SK-MEL-5 (cell line): ENCODE results near the gene SCYGR5. TPM values are rescaled to one million over a fixed set of nuclear protein-coding genes. Genes with fewer than 3 reads are reported as not detected.

Source experiments
- total RNA-seq: library from RNA; depleted of rRNA; stranded (reverse); fragments of >200 nt; shearing (Covaris generic); gene quantifications from 2 replicates; pipeline ENCODE4 v1.2.3, GENCODE V29; 2014; rRNA removed

SCYGR5 gene
- total RNA-seq, 1 experiment from 2014 or later = not detected

Other genes with a start within 250 kb of the SCYGR5 start
- gene AGFG1, start 194.6 kb upstream of the SCYGR5 start, total RNA-seq = 113 and 134 TPM in 2 replicates
- not detected in 2 replicates for gene SCYGR2, start 67.9 kb upstream of the SCYGR5 start, total RNA-seq
- gene SCYGR3, start 52.0 kb upstream of the SCYGR5 start, total RNA-seq = not detected in 2 replicates
- not detected in 2 replicates for gene SCYGR4, start 49.3 kb upstream of the SCYGR5 start, total RNA-seq
- 1.4 and 1.6 TPM in 2 replicates for gene SLC19A3, start 51.2 kb downstream of the SCYGR5 start, total RNA-seq
- gene SCYGR6, start 58.0 kb downstream of the SCYGR5 start, total RNA-seq = not detected in 2 replicates
- gene SCYGR7, start 61.5 kb downstream of the SCYGR5 start, total RNA-seq = not detected in 2 replicates
- not detected in 2 replicates for gene SCYGR8, start 79.1 kb downstream of the SCYGR5 start, total RNA-seq
- gene CCL20, start 147.0 kb downstream of the SCYGR5 start, total RNA-seq = 0.96 and 2.7 TPM in 2 replicates
- gene DAW1, start 204.8 kb downstream of the SCYGR5 start, total RNA-seq = 0.08 TPM in 1 of 2 replicates, not detected in the other